Skin epidermis (tissue), 12 donors: Measurements from ENCODE around the gene TRAPPC1.

Experiments
- H3K27ac ChIP-seq, 21 experiments: fragments of 200-600 bp; sonication (generic) in 11 of 21; one replicate each; pipeline ENCODE4 v1.5.0; 2020; ENCODE audit warnings: mild to moderate bottlenecking in 3 of 21, inconsistent platforms in 2 of 21, moderate library complexity in 2 of 21
- H3K4me3 ChIP-seq, 7 experiments: fragments of 200-600 bp; sonication (generic) in 2 of 7; one replicate each; pipeline ENCODE4 v1.5.0; 2020; ENCODE audit warnings: inconsistent platforms in 2 of 7, mild to moderate bottlenecking in 2 of 7, moderate library complexity in 1 of 7

The TRAPPC1 gene

GRCh38 chr17:7944326-7944725, 12.6 kb upstream of the TRAPPC1 start:
- no peak overlapping the region for H3K4me3 ChIP-seq
- H3K27ac ChIP-seq, result no peak overlapping the region

- no peak overlapping the region for H3K27ac ChIP-seq
- no peak overlapping the region for H3K4me3 ChIP-seq
Measured at GRCh38 chr17:7943291-7943690, 11.5 kb upstream of the TRAPPC1 start.

- H3K4me3 ChIP-seq, result no peak overlapping the region
Measured at GRCh38 chr17:7940743-7941142, 9.0 kb upstream of the TRAPPC1 start.

DNA sequence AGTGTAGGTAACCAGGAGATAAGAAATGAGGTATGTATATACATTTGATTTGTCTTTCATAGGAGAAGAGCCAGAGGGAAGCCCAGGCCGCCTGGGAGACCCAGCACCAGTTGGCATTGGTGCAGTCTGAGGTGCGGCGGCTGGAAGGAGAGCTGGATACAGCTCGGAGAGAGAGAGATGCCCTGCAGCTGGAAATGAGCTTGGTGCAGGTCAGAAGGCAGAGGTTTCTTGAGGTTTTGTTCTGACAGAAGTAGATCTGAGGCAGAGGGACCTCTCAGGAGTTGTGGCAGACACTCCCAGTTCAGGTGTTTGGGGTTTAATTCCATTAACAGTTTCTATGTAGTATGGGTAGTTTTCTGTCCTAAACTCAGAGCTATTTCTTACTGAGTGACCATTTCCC, 8.3 kb upstream of the TRAPPC1 start:
- H3K4me3 ChIP-seq, result no peak overlapping the region

More at GRCh38 chr17:7940743-7941142, 9.0 kb upstream of the TRAPPC1 start:
- no peak overlapping the region for H3K27ac ChIP-seq

DNA sequence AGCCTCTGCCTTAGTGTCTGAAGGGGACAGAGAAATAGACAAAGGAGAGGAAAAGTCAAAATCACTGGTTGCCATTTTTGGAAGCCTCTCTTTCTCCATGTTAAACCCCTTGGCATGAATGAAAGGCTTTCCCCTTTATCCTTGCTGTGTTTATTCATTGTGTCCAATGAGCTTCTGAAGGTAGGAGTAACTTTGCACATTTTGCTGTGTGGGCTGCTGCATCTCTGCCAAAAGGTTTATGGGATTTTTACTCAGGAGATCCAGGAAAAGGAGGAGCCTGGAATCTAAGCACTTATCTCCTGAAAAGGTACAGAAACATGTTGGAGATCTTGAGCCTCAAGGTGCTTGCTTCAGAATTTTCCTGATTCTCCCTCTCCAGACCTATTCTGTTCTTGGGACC, 4.1 kb upstream of the TRAPPC1 start:
- no peak overlapping the region for H3K27ac ChIP-seq
- no peak overlapping the region for H3K4me3 ChIP-seq

More for the DNA sequence above, 8.3 kb upstream of the TRAPPC1 start:
- no peak overlapping the region for H3K27ac ChIP-seq

- peak overlapping the region; percentile 36 to 94 (median 86) for H3K27ac ChIP-seq
- peak overlapping the region; percentile 56 to 90 (median 69) for H3K4me3 ChIP-seq
Measured at GRCh38 chr17:7932949-7933348, 1.2 kb upstream of the TRAPPC1 start.

DNA sequence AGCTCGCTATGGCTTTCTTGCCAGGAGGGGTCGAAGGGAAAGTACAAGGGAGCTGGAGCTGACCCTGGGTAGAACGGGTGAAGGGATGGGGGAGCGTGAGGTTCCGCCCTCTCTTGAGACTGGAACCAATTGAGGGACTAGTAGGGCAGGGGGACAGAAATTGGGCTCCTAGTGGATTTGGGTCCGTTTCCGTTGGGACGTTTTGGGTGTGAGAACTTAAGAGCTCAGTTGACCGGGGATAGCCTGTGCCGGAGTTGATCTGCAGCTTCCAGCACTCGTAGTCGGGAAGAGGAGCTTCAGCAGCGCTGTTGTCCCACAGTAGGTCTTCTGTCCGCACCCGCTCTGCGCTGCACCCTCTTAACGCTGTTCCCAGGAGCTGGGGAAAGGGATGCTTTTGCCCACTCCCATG, 741 bp upstream of the TRAPPC1 start:
- Histone ChIP-seq H3K4me3 (peak overlapping the region; percentile 56 to 90 (median 69)), H3K27ac (peak overlapping the region; percentile 36 to 94 (median 86))

DNA sequence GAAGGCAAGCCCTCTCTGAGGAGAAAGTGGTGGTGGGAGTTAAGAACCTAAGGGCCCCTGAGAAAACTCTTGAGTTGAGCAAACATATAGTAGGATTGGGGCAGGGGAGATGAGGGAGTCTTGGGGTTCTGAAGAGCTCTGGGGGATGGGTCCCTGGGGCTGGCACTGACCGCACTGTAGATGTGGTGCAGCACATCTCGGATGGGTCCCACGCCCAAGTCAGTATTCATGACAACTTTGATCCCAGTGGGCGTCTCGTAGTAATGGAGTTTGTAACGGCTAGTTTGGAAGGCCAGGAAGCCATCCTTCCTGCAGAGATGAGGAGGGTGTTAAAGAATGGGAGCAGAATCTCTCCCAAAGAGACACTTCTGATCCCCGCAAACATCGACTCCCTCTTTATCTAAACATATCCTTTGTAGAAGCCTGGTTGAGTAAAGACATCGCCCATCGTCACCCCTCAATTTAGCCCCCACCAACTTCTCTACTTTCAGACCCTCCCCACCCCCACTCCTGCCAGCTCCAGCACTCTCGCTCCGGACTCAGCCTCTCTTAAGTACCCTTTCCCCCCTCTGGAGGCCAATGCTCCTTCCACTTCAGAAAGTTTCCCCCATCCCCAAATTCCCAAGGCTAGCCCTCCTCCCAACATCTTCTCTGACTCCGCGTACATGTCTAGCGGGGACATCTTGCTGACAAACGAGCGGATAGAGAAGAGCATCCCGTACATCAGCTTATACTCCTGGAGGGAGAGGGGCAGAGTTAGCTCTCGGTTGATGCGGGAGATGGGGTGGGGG, 710 bp downstream of the TRAPPC1 start:
- Histone ChIP-seq H3K4me3 (peak overlapping the region; percentile 56 to 90 (median 69)), H3K27ac (peak overlapping the region; percentile 54 to 94 (median 86))

GRCh38 chr17:7929158-7930023, 2.4 kb downstream of the TRAPPC1 start, which contains the start of gene KCNAB3:
TSS of gene KCNAB3 (minus strand) at chr17:7929856. CDS start at chr17:7929435, 421 bp downstream.
- Histone ChIP-seq H3K27ac (peak within 1 kb of the TSS in 2 of 21 experiments; percentile 2 to 53), H3K4me3 (peak within 1 kb of the TSS in 5 of 7 experiments; percentile 9 to 31 (median 24))

DNA sequence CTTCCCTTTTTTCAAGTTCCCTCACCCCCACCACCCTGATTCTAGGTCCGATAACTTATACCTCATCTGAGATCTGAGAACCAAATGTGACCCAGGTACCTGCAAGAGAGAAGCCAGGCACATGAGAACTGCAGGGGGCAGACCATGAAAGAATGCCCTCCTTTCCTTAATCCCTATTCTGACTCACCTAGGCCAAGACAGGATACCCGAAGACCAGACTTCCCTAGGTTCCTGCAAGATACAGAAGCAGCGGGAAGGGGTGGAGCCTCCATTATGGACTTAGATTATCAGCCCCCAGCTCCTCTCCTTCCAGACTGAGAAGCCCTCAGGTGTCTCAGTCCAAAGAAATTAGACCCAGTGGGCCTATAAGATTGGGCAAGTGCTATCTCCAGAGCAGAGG, 4.2 kb downstream of the TRAPPC1 start:
- Histone ChIP-seq H3K4me3 (no peak overlapping the region), H3K27ac (no peak overlapping the region)

DNA sequence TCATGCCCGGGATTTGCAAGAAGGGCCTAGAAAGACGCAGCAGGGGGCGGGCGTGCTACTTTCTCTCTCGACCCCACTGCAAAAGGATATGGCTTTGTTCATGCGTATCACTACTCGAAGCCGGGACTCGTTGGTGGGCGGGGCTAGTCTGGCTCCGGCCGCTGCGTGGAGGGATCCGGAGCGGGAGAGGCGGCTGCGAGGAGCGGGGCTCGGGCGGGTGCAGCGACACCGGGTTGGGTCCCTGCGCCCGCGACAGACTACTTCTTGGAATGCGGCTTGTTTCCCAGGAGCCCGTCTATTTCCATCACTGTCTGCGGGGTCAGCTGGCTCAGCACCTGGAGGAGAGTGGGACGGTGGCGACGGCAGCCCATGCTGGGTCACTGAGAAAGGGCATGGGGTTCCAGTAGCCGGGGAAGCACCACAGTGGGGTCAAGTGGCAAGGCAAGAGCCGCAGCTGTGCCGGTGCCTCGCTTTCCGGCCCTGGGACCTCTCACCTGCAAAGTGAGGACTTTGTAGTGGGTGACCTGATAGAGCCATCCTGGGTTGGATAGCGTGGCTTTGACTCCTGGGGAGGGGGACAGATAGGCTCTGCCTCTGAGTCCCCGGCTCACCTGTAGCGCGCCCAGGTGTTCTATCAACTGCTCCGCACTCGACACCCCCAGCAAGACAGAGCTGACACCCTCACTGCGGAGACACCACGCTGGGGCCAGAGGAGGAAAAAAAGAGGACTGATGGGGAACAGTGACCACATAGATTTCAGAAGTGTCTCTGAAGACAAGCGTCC, 8.7 kb downstream of the TRAPPC1 start:
- Histone ChIP-seq H3K4me3 (peak overlapping the region; percentile 25 to 49 (median 33)), H3K27ac (peak overlapping the region in 20 of 21 experiments; percentile 23 to 88 (median 75))

DNA sequence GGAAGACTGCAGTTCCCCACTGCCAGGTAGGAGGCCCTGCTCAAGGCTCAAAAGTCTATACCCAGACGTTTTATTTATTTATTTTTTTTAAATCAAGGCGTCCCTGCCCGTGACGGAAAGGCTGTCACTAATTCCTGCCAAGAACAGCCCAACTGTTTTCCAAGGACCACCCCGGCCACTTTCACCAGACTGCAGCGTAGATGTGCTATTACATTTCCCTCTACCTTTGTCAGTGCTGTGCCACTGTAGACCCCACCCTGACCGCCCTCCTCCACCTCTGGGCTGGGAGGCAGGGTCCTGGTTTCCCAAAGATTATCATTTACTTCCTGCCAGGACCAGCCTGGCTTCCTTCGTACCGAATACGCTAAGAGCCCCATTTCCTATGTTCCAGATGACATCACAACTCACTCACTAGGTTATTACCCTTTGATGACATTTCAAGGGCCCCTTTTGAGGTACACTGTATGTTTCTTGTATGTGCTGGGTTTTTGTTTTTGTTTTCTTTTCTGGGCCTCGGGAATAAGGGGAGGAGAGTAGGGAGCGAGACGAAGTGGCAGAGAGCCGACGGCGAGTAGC, 9.4 kb downstream of the TRAPPC1 start:
- Histone ChIP-seq H3K27ac (peak overlapping the region in 20 of 21 experiments; percentile 23 to 88 (median 75)), H3K4me3 (peak overlapping the region; percentile 25 to 49 (median 33))

GRCh38 chr17:7916808-7917207, 14.9 kb downstream of the TRAPPC1 start:
- Histone ChIP-seq H3K27ac (peak overlapping the region in 20 of 21 experiments; percentile 78 to 99 (median 93)), H3K4me3 (peak overlapping the region in 2 of 7 experiments; percentile 64 to 70)

- peak overlapping the region; percentile 41 to 70 (median 61) for H3K4me3 ChIP-seq
- H3K27ac ChIP-seq, result peak overlapping the region; percentile 54 to 99 (median 93)
Measured at GRCh38 chr17:7916385-7916682, 15.4 kb downstream of the TRAPPC1 start.

DNA sequence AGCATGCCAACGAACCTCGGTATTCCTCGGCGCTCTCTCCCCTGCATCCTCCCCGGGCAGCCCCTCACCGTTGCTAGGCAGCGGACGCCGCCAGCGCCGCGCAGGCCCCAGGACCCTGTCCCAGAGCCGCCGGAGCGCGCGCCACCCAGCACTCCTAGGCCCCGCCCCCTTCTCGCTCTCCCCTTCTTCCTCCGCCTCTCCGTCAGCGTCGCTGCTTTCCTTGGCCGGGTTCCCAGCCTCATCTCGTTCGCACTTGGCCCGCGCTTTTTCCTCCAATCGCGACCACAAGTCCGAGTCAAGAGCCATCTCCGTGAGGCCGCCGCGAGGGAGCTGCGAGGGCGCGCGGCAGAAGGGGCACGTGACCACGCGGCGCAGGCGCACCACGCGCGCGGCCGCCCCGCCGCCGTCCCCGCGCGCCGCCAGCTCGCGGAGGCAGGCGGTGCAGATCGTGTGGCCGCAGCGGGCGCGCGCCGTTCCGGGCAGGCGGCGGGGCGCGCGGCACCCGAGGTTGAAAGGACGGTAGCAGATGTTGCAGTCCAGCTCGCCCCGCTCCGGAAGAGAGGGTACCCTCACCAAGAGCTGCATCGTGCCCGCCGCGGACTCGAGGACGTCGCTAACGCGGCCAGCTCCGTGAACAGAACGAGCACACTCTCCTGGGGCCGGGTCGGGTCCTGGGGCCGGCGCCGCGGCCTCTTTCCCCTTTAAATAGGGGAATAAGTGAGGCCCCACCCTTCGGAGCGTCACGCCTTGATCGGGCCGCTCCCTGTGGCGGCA, 15.9 kb downstream of the TRAPPC1 start, which contains the start of gene RNF227:
Gene RNF227, minus strand, starts transcription at position 679 of the 774 bp plus-strand sequence. Its CDS starts 94 bp downstream, at position 585.
- Histone ChIP-seq H3K27ac (peak within 1 kb of the TSS; percentile 54 to 99 (median 93)), H3K4me3 (peak within 1 kb of the TSS; percentile 41 to 70 (median 61))

DNA sequence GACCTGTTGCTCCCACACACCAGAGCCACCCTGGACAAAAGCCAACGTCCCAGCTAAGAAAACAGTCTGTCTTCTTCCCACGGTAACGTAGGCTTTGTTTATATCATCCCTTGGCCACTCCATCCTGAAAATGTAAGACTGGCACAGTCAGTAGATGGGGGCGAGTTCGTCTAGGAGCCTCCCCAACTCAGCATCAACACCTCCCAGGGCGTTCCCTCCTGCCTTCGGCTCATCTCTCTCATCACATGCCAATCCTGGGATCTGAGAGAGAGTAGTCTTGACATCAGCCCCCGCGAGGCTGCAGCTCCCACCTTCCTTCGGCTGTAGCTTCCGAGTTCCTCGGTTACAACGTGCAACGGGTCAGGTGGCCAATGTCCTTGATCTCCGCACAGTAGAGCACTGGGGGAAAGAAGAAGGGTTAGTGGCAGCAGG, 16.6 kb downstream of the TRAPPC1 start:
- Histone ChIP-seq H3K4me3 (peak overlapping the region; percentile 41 to 70 (median 61)), H3K27ac (peak overlapping the region; percentile 16 to 99 (median 93))

GRCh38 chr17:7912927-7913524, 18.7 kb downstream of the TRAPPC1 start:
- peak overlapping the region in 3 of 21 experiments; percentile 6 to 54 (median 53) for H3K27ac ChIP-seq
- no peak overlapping the region for H3K4me3 ChIP-seq

DNA sequence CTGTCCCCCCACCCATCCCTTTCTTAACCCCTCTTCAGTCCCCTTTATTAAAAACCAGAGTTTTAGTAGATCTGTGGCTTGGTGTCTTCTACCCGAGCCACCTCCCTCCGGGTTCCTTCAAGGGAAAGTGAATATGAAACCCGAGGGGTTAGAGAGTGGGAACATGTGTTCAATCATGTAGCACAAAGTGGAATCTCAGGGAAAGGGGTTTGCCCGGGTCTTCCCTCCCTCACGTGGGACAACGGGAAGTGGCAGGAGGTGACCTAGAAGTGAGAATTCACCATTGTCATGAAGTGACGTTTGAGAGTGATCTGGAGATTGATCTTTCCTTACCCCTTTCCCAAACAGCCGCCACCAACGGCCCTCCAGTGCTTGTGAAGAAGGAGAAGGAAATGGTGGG, 20.6 kb downstream of the TRAPPC1 start:
- H3K4me3 ChIP-seq, result no peak overlapping the region
- H3K27ac ChIP-seq, result no peak overlapping the region
